Lower leg skin (tissue), 3 donors: ENCODE measurements around the gene PTPRN.

ENCODE experiments used
- CTCF ChIP-seq, 3 donors: fragments of 450-650 bp; IDR thresholded peaks; one replicate each; pipeline ENCODE4 v1.5.1; 2016; ENCODE audit warnings: antibody characterized with exemption in 3 of 3, mild to moderate bottlenecking in 3 of 3, moderate library complexity in 2 of 3
- POLR2A ChIP-seq, 2 donors: fragments of 450-650 bp; IDR thresholded peaks; one replicate each; pipeline ENCODE4 v1.6.1; 2016 to 2017; ENCODE audit warnings: antibody characterized with exemption in 2 of 2, mild to moderate bottlenecking in 1 of 2, moderate library complexity in 1 of 2

DNA sequence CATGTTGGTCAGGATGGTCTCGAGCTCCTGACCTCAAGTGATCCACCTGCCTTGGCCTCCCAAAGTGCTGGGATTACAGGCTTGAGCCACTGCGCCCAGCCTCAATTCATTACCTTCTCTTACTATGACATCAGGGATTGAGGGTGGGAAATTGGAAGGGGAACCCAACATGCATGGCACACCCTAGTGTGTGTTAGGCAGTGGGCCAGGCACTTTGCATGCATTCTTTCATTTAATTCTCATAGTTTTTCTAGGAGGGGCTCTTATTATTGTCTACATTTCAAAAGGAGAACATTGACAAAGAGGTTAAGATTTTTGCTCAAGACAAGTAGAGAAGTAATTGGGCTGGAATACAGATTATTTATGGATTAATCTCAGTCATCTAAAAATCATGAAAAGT lies 40.9 kb downstream of the PTPRN start:
- no peak for TF ChIP-seq CTCF (IDR thresholded peaks at IDR 0.05)
- TF ChIP-seq POLR2A (IDR thresholded peaks at IDR 0.05), result no peak
